Activated B cell treated with CpG ODN at 0.5 μM for 24 hours (primary cell): ENCODE measurements around the gene SKOR2. TPM values are rescaled to one million over a fixed set of nuclear protein-coding genes. Genes with fewer than 3 reads are reported as not detected.

Experiments
- ATAC-seq: fragments of 200-7000 bp; cut with Tn5 transposase; one replicate; pipeline ENCODE4 v1.10.0; 2021; ENCODE audit warnings: low read depth, mild to moderate bottlenecking, moderate library complexity
- CTCF ChIA-PET: fragments of 350-600 bp; sonication (Branson Sonifier 250); formaldehyde crosslinking; loops from one replicate; lab custom pipeline; 2021; ENCODE audit warnings: antibody characterized with exemption; lab: Charles Lee
- POLR2A ChIA-PET: fragments of 350-600 bp; sonication (Branson Sonifier 250); formaldehyde crosslinking; loops from one replicate; lab custom pipeline; 2021; ENCODE audit warnings: antibody characterized with exemption; lab: Charles Lee
- DNase-seq: peaks from one replicate; pipeline ENCODE4 v3.0.0; 2022
- H3K27ac Mint-ChIP-seq: one replicate; pipeline ENCODE4 v1.8.0; 2020; ENCODE audit warnings: mixed read lengths
- H3K27me3 Mint-ChIP-seq: one replicate; pipeline ENCODE4 v1.8.0; 2021; ENCODE audit warnings: mixed read lengths
- H3K36me3 Mint-ChIP-seq: one replicate; pipeline ENCODE4 v1.8.0; 2021; ENCODE audit warnings: low read depth, mixed read lengths
- H3K4me1 Mint-ChIP-seq: one replicate; pipeline ENCODE4 v1.8.0; 2021; ENCODE audit warnings: mixed read lengths
- H3K4me3 Mint-ChIP-seq: one replicate; pipeline ENCODE4 v1.8.0; 2020; ENCODE audit warnings: mild to moderate bottlenecking, mixed read lengths
- H3K9me3 Mint-ChIP-seq: one replicate; pipeline ENCODE4 v1.8.0; 2020; ENCODE audit warnings: mixed read lengths
- CTCF ChIP-seq: fragments of 200-600 bp; IDR thresholded peaks from one replicate; pipeline ENCODE4 v1.8.0; 2022; ENCODE audit warnings: antibody characterized with exemption, mild to moderate bottlenecking
- intact Hi-C: fragments of 100-400 bp; cut with micrococcal nuclease; formaldehyde crosslinking; loops from one replicate; pipeline ENCODE4 v1.15.1; 2024
- total RNA-seq: library from RNA; stranded (reverse); gene quantifications from 2 replicates; pipeline ENCODE4 v1.2.3, GENCODE V29; 2022

Gene SKOR2
- total RNA-seq, 1 donor from 2014 or later = not detected

GRCh38 chr18:47274961-47275360 is 23.5 kb upstream of the SKOR2 start:
- Mint-ChIP-seq H3K36me3 (no peaks in the 10 kb centered on the region), H3K9me3 (no peaks in the 10 kb centered on the region), H3K27ac (no peak overlapping the region), H3K4me1 (no peaks in the 10 kb centered on the region), H3K27me3 (peaks cover 30% of the 10 kb centered on the region), H3K4me3 (no peak overlapping the region)
- DNase-seq (no peak), ATAC-seq (no peak)
- CTCF ChIA-PET = no interaction called here
- POLR2A ChIA-PET = no interaction called here
- intact Hi-C loops = no loop called here
- TF ChIP-seq CTCF = no peak

DNA sequence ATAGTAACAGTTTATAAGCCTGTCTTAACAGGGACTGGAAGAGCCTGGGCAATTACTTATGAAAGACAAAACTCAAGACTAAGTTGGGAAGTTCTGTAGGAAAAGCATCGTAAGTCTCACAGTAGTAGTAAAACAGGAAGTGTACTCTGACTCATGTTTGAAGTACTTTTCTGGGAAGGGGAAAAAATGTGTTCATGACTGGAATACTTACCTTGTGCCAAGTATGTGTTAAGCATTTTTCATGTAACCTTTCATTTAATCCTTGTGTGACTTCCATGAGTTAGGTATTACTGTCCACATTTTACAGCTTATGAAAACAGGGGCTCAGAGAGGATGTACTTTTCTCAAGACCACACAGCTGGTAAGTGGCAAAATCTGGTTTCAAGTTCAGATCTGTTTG is 13.7 kb upstream of the SKOR2 start:
- Mint-ChIP-seq H3K4me3 (no peak overlapping the region), H3K27me3 (peaks cover 63% of the 10 kb centered on the region), H3K4me1 (peaks cover 2% of the 10 kb centered on the region), H3K9me3 (no peaks in the 10 kb centered on the region), H3K36me3 (no peaks in the 10 kb centered on the region), H3K27ac (no peak overlapping the region)
- ATAC-seq (no peak), DNase-seq (no peak)
- TF ChIP-seq CTCF = no peak
- intact Hi-C loops = no loop called here
- POLR2A ChIA-PET = no interaction called here
- CTCF ChIA-PET = no interaction called here

- no peaks in the 10 kb centered on the region for H3K9me3 Mint-ChIP-seq
- TF ChIP-seq CTCF = no peak
- no peak overlapping the region for H3K27ac Mint-ChIP-seq
- ChIA-PET CTCF (no interaction called here), POLR2A (no interaction called here)
- H3K36me3 Mint-ChIP-seq = no peaks in the 10 kb centered on the region
- intact Hi-C loops = no loop called here
- peaks cover 72% of the 10 kb centered on the region for H3K27me3 Mint-ChIP-seq
- peaks cover 2% of the 10 kb centered on the region for H3K4me1 Mint-ChIP-seq
- DNase-seq (no peak), ATAC-seq (no peak)
- no peak overlapping the region for H3K4me3 Mint-ChIP-seq
Observed at GRCh38 chr18:47264308-47264700, 12.8 kb upstream of the SKOR2 start.

- intact Hi-C loops = no loop called here
- DNase-seq (no peak), ATAC-seq (no peak)
- H3K36me3 Mint-ChIP-seq = no peaks in the 10 kb centered on the region
- ChIA-PET POLR2A (no interaction called here), CTCF (no interaction called here)
- H3K27ac Mint-ChIP-seq = no peak overlapping the region
- peaks cover 2% of the 10 kb centered on the region for H3K4me1 Mint-ChIP-seq
- H3K9me3 Mint-ChIP-seq = no peaks in the 10 kb centered on the region
- no peak overlapping the region for H3K4me3 Mint-ChIP-seq
- no peak for TF ChIP-seq CTCF
- peaks cover 71% of the 10 kb centered on the region for H3K27me3 Mint-ChIP-seq
Observed at GRCh38 chr18:47263430-47264307, 12.2 kb upstream of the SKOR2 start.

GRCh38 chr18:47263150-47263429 is 11.6 kb upstream of the SKOR2 start:
- ATAC-seq (no peak), DNase-seq (no peak)
- H3K4me3 Mint-ChIP-seq = no peak overlapping the region
- intact Hi-C loops = no loop called here
- H3K9me3 Mint-ChIP-seq = no peaks in the 10 kb centered on the region
- H3K27me3 Mint-ChIP-seq = peaks cover 70% of the 10 kb centered on the region
- ChIA-PET CTCF (no interaction called here), POLR2A (no interaction called here)
- no peak overlapping the region for H3K27ac Mint-ChIP-seq
- no peaks in the 10 kb centered on the region for H3K36me3 Mint-ChIP-seq
- no peak for TF ChIP-seq CTCF
- H3K4me1 Mint-ChIP-seq = peaks cover 2% of the 10 kb centered on the region
